ENCODE measurements around the gene PITRM1. TPM values are rescaled to one million over a fixed set of nuclear protein-coding genes. Genes with fewer than 3 reads are reported as not detected.

The PITRM1 gene
- total RNA-seq, 2 experiments from 2014 or later: 47.5 TPM

DNA sequence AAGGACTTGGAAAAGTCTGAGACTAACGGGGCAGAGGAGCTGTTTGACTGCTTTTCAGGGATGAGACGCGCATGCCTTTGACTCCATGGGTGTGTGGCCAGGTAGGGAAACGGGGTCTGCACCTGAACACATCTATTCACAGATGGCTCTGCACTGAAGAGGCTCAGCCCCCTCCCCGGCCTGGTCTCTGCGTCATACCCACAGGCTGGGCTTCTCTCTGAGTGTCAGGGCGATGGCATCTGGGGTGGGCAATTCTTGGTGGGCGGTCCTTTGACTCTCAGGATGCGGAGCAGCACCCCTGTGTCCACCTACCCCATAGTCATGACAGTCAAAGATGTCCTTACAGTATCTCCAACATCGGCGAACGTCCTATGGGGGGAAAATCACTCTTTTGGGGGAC lies 82.2 kb downstream of the PITRM1 start:
- Mint-ChIP-seq H3K27me3 (ENCODE audit: low read depth) (no peaks in the 10 kb centered on the region), H3K27ac (peak overlapping the region; percentile 6), H3K4me3 (no peak overlapping the region), H3K9me3 (ENCODE audit: insufficient read depth) (no peaks in the 10 kb centered on the region), H3K36me3 (ENCODE audit: low read depth) (peaks cover 65% of the 10 kb centered on the region), H3K4me1 (ENCODE audit: low read depth) (peaks cover 73% of the 10 kb centered on the region)
- ATAC-seq (no peak), DNase-seq (no peak)
- ChIA-PET POLR2A (interaction anchor here (1.0 to 1.7 kb wide), 2 partner anchors 19 to 63 kb away, joined by 3 read pairs; no protein-coding TSS in a partner anchor), CTCF (interaction anchor here (1.8 kb wide), 1 partner anchor 22 kb away, joined by 5 read pairs; no protein-coding TSS in a partner anchor)

Other genes with a start within 250 kb of the PITRM1 start
- gene PFKP, start 105.2 kb downstream of the PITRM1 start, total RNA-seq: 100 to 1,000 TPM; 220 to 233 TPM

All from activated CD8-positive, alpha-beta T cell treated with anti-CD3 and anti-CD28 coated beads, Interleukin-2, amount 10 ng/mL, durations not matched to agents 7 days and 5 days (primary cell).